G401.6 (cell line): ENCODE measurements around the gene PTTG2.

Experiments used
- FAIRE-seq: peaks from 2 replicates; lab custom pipeline; 2012; peaks lifted over from hg19 to GRCh38; lab: Jason Lieb, UNC

PTTG2 gene

GRCh38 chr4:37988670-37989069 is 28.5 kb downstream of the PTTG2 start:
- FAIRE-seq: no peak

- FAIRE-seq: no peak
Measured at GRCh38 chr4:37989398-37990260, 29.4 kb downstream of the PTTG2 start.

GRCh38 chr4:37990731-37991245 is 30.6 kb downstream of the PTTG2 start:
- no peak for FAIRE-seq

- no peak for FAIRE-seq
Measured at GRCh38 chr4:37991623-37992410, 31.6 kb downstream of the PTTG2 start.

GRCh38 chr4:37993806-37994205 is 33.6 kb downstream of the PTTG2 start:
- FAIRE-seq: no peak

GRCh38 chr4:37994569-37994968 is 34.4 kb downstream of the PTTG2 start:
- no peak for FAIRE-seq

- no peak for FAIRE-seq
Measured at GRCh38 chr4:37995299-37995821, 35.2 kb downstream of the PTTG2 start.

- FAIRE-seq: no peak
Measured at GRCh38 chr4:37995981-37996775, 36.0 kb downstream of the PTTG2 start.

GRCh38 chr4:37998226-37998625 is 38.0 kb downstream of the PTTG2 start:
- FAIRE-seq: no peak

GRCh38 chr4:37999000-37999716 is 39.0 kb downstream of the PTTG2 start:
- FAIRE-seq: no peak

GRCh38 chr4:37999965-38000364 is 39.8 kb downstream of the PTTG2 start:
- FAIRE-seq: no peak

GRCh38 chr4:38001927-38002326 is 41.7 kb downstream of the PTTG2 start:
- no peak for FAIRE-seq

GRCh38 chr4:38002451-38003071 is 42.4 kb downstream of the PTTG2 start:
- FAIRE-seq: no peak

GRCh38 chr4:38003102-38003501 is 42.9 kb downstream of the PTTG2 start:
- FAIRE-seq: no peak

- FAIRE-seq: no peak
Measured at GRCh38 chr4:38003628-38004027, 43.4 kb downstream of the PTTG2 start.

- no peak for FAIRE-seq
Measured at GRCh38 chr4:38004062-38004461, 43.9 kb downstream of the PTTG2 start.

- FAIRE-seq: no peak
Measured at GRCh38 chr4:38004887-38005286, 44.7 kb downstream of the PTTG2 start.

- no peak for FAIRE-seq
Measured at GRCh38 chr4:38005637-38006036, 45.4 kb downstream of the PTTG2 start.

- FAIRE-seq: no peak
Measured at GRCh38 chr4:38007645-38008044, 47.4 kb downstream of the PTTG2 start.

GRCh38 chr4:38008571-38009021 is 48.4 kb downstream of the PTTG2 start:
- no peak for FAIRE-seq

GRCh38 chr4:38009421-38009820 is 49.2 kb downstream of the PTTG2 start:
- no peak for FAIRE-seq
